Activated B cell treated with CpG ODN at 0.5 μM for 24 hours (primary cell): Measurements from ENCODE around the gene ITIH4. TPM values are rescaled to one million over a fixed set of nuclear protein-coding genes. Genes with fewer than 3 reads are reported as not detected.
A peak's percentile ranks its signal among the peaks of the same experiment; 100 is the strongest.

Experiments
- ATAC-seq: fragments of 200-7000 bp; cut with Tn5 transposase; one replicate; pipeline ENCODE4 v1.10.0; 2021; ENCODE audit warnings: low read depth, mild to moderate bottlenecking, moderate library complexity
- CTCF ChIA-PET: fragments of 350-600 bp; sonication (Branson Sonifier 250); formaldehyde crosslinking; loops from one replicate; lab custom pipeline; 2021; ENCODE audit warnings: antibody characterized with exemption; lab: Charles Lee
- POLR2A ChIA-PET: fragments of 350-600 bp; sonication (Branson Sonifier 250); formaldehyde crosslinking; loops from one replicate; lab custom pipeline; 2021; ENCODE audit warnings: antibody characterized with exemption; lab: Charles Lee
- DNase-seq: peaks from one replicate; pipeline ENCODE4 v3.0.0; 2022
- H3K27ac Mint-ChIP-seq: one replicate; pipeline ENCODE4 v1.8.0; 2020; ENCODE audit warnings: mixed read lengths
- H3K27me3 Mint-ChIP-seq: one replicate; pipeline ENCODE4 v1.8.0; 2021; ENCODE audit warnings: mixed read lengths
- H3K36me3 Mint-ChIP-seq: one replicate; pipeline ENCODE4 v1.8.0; 2021; ENCODE audit warnings: low read depth, mixed read lengths
- H3K4me1 Mint-ChIP-seq: one replicate; pipeline ENCODE4 v1.8.0; 2021; ENCODE audit warnings: mixed read lengths
- H3K4me3 Mint-ChIP-seq: one replicate; pipeline ENCODE4 v1.8.0; 2020; ENCODE audit warnings: mild to moderate bottlenecking, mixed read lengths
- H3K9me3 Mint-ChIP-seq: one replicate; pipeline ENCODE4 v1.8.0; 2020; ENCODE audit warnings: mixed read lengths
- intact Hi-C: fragments of 100-400 bp; cut with micrococcal nuclease; formaldehyde crosslinking; loops from one replicate; pipeline ENCODE4 v1.15.1; 2024
- total RNA-seq: library from RNA; stranded (reverse); gene quantifications from 2 replicates; pipeline ENCODE4 v1.2.3, GENCODE V29; 2022
- TF ChIP-seq, protein P1 (sequence below): fragments of 200-600 bp; IDR thresholded peaks from one replicate; pipeline ENCODE4 v1.8.0; 2022; ENCODE audit warnings: antibody characterized with exemption, mild to moderate bottlenecking

The ITIH4 gene
- total RNA-seq, 1 donor from 2014 or later, result 15.7 TPM

- Mint-ChIP-seq H3K36me3 (peaks cover 70% of the 10 kb centered on the region), H3K9me3 (no peaks in the 10 kb centered on the region), H3K4me1 (no peaks in the 10 kb centered on the region), H3K27ac (no peak overlapping the region), H3K4me3 (no peak overlapping the region), H3K27me3 (no peaks in the 10 kb centered on the region)
- TF ChIP-seq, protein P1, sequence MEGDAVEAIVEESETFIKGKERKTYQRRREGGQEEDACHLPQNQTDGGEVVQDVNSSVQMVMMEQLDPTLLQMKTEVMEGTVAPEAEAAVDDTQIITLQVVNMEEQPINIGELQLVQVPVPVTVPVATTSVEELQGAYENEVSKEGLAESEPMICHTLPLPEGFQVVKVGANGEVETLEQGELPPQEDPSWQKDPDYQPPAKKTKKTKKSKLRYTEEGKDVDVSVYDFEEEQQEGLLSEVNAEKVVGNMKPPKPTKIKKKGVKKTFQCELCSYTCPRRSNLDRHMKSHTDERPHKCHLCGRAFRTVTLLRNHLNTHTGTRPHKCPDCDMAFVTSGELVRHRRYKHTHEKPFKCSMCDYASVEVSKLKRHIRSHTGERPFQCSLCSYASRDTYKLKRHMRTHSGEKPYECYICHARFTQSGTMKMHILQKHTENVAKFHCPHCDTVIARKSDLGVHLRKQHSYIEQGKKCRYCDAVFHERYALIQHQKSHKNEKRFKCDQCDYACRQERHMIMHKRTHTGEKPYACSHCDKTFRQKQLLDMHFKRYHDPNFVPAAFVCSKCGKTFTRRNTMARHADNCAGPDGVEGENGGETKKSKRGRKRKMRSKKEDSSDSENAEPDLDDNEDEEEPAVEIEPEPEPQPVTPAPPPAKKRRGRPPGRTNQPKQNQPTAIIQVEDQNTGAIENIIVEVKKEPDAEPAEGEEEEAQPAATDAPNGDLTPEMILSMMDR, result no peak
- ChIA-PET POLR2A (no interaction called here), CTCF (no interaction called here)
- intact Hi-C loops, result no loop called here
- ATAC-seq (no peak), DNase-seq (no peak)
Observed at GRCh38 chr3:52852419-52852818, 21.9 kb upstream of the ITIH4 start.

GRCh38 chr3:52851348-52851747, 20.9 kb upstream of the ITIH4 start:
- H3K27ac Mint-ChIP-seq, result no peak overlapping the region
- no peak overlapping the region for H3K4me3 Mint-ChIP-seq
- peaks cover 71% of the 10 kb centered on the region for H3K36me3 Mint-ChIP-seq
- H3K27me3 Mint-ChIP-seq, result no peaks in the 10 kb centered on the region
- ATAC-seq (peak; percentile 71), DNase-seq (no peak)
- intact Hi-C loops, result loop anchor here (1.0 to 2.0 kb wide), 3 partner anchors 83 to 345 kb away; no protein-coding TSS in a partner anchor
- no peaks in the 10 kb centered on the region for H3K9me3 Mint-ChIP-seq
- no peaks in the 10 kb centered on the region for H3K4me1 Mint-ChIP-seq
- ChIA-PET CTCF (interaction anchor here (1.1 to 1.5 kb wide), 2 partner anchors 80 to 222 kb away, joined by 3 to 5 read pairs; no protein-coding TSS in a partner anchor), POLR2A (no interaction called here)
- TF ChIP-seq, protein P1, result no peak

DNA sequence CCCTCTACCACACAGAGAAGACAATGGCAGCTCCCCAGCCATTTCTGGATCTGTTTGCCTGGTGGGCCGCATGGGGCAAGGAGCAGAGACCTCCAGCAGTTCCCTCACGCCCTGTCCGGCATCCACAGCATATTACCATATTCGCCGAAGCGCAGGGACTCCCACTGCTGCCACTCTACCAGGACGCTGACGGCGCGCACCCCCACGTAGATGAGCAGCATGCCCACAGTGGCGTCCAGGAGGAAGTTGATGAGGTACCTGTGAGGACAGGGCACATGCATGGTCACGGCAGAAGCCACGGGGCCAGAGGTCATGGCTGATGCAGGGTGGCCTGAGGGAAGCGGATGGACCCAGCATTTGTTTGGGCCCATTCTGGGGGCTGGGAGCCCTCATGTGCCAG, 19.2 kb upstream of the ITIH4 start:
- intact Hi-C loops, result loop anchor here (2.0 to 5.0 kb wide), 2 partner anchors 85 to 138 kb away; no protein-coding TSS in a partner anchor
- Mint-ChIP-seq H3K4me3 (no peak overlapping the region), H3K4me1 (no peaks in the 10 kb centered on the region), H3K36me3 (peaks cover 61% of the 10 kb centered on the region), H3K27me3 (no peaks in the 10 kb centered on the region), H3K9me3 (no peaks in the 10 kb centered on the region), H3K27ac (no peak overlapping the region)
- TF ChIP-seq, protein P1, result no peak
- ChIA-PET CTCF (no interaction called here), POLR2A (no interaction called here)
- DNase-seq (no peak), ATAC-seq (no peak)

GRCh38 chr3:52848617-52849016, 18.1 kb upstream of the ITIH4 start:
- CTCF ChIA-PET, result interaction anchor here (1.1 kb wide), 1 partner anchor 137 kb away, joined by 4 read pairs; no protein-coding TSS in a partner anchor
- H3K4me1 Mint-ChIP-seq, result no peaks in the 10 kb centered on the region
- peaks cover 57% of the 10 kb centered on the region for H3K36me3 Mint-ChIP-seq
- no peaks in the 10 kb centered on the region for H3K9me3 Mint-ChIP-seq
- DNase-seq, result no peak
- TF ChIP-seq, protein P1, result no peak
- no peak overlapping the region for H3K27ac Mint-ChIP-seq
- intact Hi-C loops, result loop anchor here (5.0 kb wide), 1 partner anchor 139 kb away; no protein-coding TSS in a partner anchor
- POLR2A ChIA-PET, result no interaction called here
- no peak overlapping the region for H3K4me3 Mint-ChIP-seq
- no peak for ATAC-seq
- no peaks in the 10 kb centered on the region for H3K27me3 Mint-ChIP-seq

DNA sequence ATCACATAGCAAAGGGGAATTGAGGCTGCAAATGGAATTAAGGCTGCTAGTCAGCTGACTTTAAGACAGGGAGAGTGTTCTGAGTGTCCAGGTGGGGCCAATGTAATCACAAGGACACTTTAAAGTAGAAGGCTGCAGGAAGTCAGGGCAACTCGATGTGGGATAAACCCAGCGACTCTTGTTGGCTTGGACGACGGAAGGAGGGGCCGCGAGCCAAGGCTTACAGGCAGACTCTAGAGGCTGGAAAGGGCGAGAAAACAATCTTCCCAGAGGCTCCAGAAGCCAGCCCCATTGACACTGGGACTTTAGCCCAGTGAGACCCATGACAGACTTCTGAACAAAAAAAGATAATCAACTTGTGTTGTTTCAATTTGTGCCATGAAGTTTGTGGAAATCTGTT, 17.3 kb upstream of the ITIH4 start:
- H3K4me3 Mint-ChIP-seq, result no peak overlapping the region
- intact Hi-C loops, result loop anchor here (5.0 kb wide), 1 partner anchor 140 kb away; no protein-coding TSS in a partner anchor
- no peaks in the 10 kb centered on the region for H3K9me3 Mint-ChIP-seq
- H3K4me1 Mint-ChIP-seq, result no peaks in the 10 kb centered on the region
- ChIA-PET CTCF (no interaction called here), POLR2A (no interaction called here)
- peaks cover 57% of the 10 kb centered on the region for H3K36me3 Mint-ChIP-seq
- TF ChIP-seq, protein P1, result no peak
- no peak overlapping the region for H3K27ac Mint-ChIP-seq
- DNase-seq (no peak), ATAC-seq (no peak)
- H3K27me3 Mint-ChIP-seq, result no peaks in the 10 kb centered on the region
